HCT116 (cell line): ENCODE data around the gene ANAPC4. TPM values are rescaled to one million over a fixed set of nuclear protein-coding genes. Genes with fewer than 3 reads are reported as not detected.

Source experiments
- ATAC-seq: fragments of 200-7000 bp; cut with Tn5 transposase; 2 replicates; pipeline ENCODE4 v1.9.1; 2020; ENCODE audit warnings: mild to moderate bottlenecking, moderate library complexity
- BruUV-seq: library from RNA; stranded (reverse); fragments of 400-500 nt; replicated peaks from 2 replicates; lab custom pipeline; 2021; lab: Mats Ljungman, UMichigan
- CTCF ChIA-PET: fragments of 300-600 bp; sonication (Branson Sonifier 250); formaldehyde crosslinking; loops from one replicate; lab custom pipeline; 2021; ENCODE audit warnings: antibody characterized with exemption; lab: Charles Lee
- POLR2A ChIA-PET: fragments of 300-600, 350-600 bp; sonication (Branson Sonifier 250); formaldehyde crosslinking; loops from one replicate; lab custom pipeline; 2021; ENCODE audit warnings: antibody characterized with exemption; lab: Charles Lee
- RAD21 ChIA-PET, 2 experiments: fragments of 300-600 bp; sonication (Branson Sonifier 250); formaldehyde crosslinking; loops; one replicate each; lab custom pipeline; 2023; ENCODE audit warnings: low total read pairs in 2 of 2; ENCODE audit not compliant: uncharacterized antibody in 2 of 2, unreplicated experiment in 2 of 2, low non-redundant PET in 1 of 2; lab: Charles Lee
- DNase-seq: peaks from one replicate; pipeline ENCODE4 v3.0.0-alpha.2; 2010; ENCODE audit warnings: low read depth, low spot score
- H2AFZ ChIP-seq: fragments of 200-600 bp; shearing (Covaris generic), sonication (generic); 2 replicates; pipeline ENCODE4 v1.6.1; 2017; ENCODE audit warnings: low read depth, mixed run types, mixed read lengths, antibody characterized with exemption, low read length; ENCODE audit not compliant: poor library complexity, severe bottlenecking
- H3K27ac ChIP-seq: 2 replicates; pipeline ENCODE4 v1.5.1; 2012; ENCODE audit warnings: low read depth, low read length
- H3K27me3 ChIP-seq: fragments of 200-600 bp; sonication (generic); 2 replicates; pipeline ENCODE4 v1.6.1; 2016; ENCODE audit warnings: mixed run types, low read length, mixed read lengths; ENCODE audit not compliant: insufficient read depth
- H3K36me3 ChIP-seq, 2 experiments: fragments of 200-500 bp in 1 of 2; fragments of 200-600 bp in 1 of 2; sonication (Bioruptor generic) in 1 of 2; sonication (generic) in 1 of 2; 2 replicates each; pipeline versions ENCODE4 v1.5.1 to v1.6.1; 2014 to 2016; ENCODE audit warnings: low read length in 2 of 2, inconsistent platforms in 1 of 2, mixed read lengths in 1 of 2, mixed run types in 1 of 2; ENCODE audit not compliant: insufficient read depth in 2 of 2, control insufficient read depth in 1 of 2
- H3K4me1 ChIP-seq, 2 experiments: fragments of 200-600 bp in 1 of 2; sonication (generic) in 1 of 2; 2 replicates each; pipeline versions ENCODE4 v1.5.1 to v1.6.1; 2012 to 2017; ENCODE audit warnings: low read length in 2 of 2, inconsistent platforms in 1 of 2, mild to moderate bottlenecking in 1 of 2, mixed read lengths in 1 of 2, mixed run types in 1 of 2, moderate library complexity in 1 of 2; ENCODE audit not compliant: insufficient read depth in 2 of 2, control insufficient read depth in 1 of 2
- H3K4me2 ChIP-seq: fragments of 200-600 bp; sonication (generic); 2 replicates; pipeline ENCODE4 v1.6.1; 2017; ENCODE audit warnings: mixed run types, low read length, mixed read lengths
- H3K4me3 ChIP-seq, 2 experiments: fragments of 200-600 bp in 1 of 2; sonication (generic) in 1 of 2; replicated peaks in 1 of 2; 2 replicates each; pipeline ENCODE4 v1.5.1; 2011 to 2016; ENCODE audit warnings: low read length in 2 of 2, control low read depth in 1 of 2, low read depth in 1 of 2, mild to moderate bottlenecking in 1 of 2, mixed read lengths in 1 of 2, mixed run types in 1 of 2
- H3K79me2 ChIP-seq: fragments of 200-600 bp; sonication (generic); 2 replicates; pipeline ENCODE4 v1.6.1; 2017; ENCODE audit warnings: mild to moderate bottlenecking, mixed run types, low read length, moderate library complexity, mixed read lengths; ENCODE audit not compliant: insufficient read depth
- H3K9ac ChIP-seq: fragments of 200-600 bp; sonication (generic); 2 replicates; pipeline ENCODE4 v1.6.1; 2016; ENCODE audit warnings: low read length, mixed read lengths
- H3K9me2 ChIP-seq: fragments of 200-600 bp; sonication (generic), shearing (Covaris generic); 2 replicates; pipeline ENCODE4 v1.6.1; 2017; ENCODE audit warnings: mixed run types, mild to moderate bottlenecking, moderate library complexity; ENCODE audit not compliant: insufficient read depth
- H3K9me3 ChIP-seq, 2 experiments: fragments of 200-500 bp in 1 of 2; fragments of 200-600 bp in 1 of 2; sonication (Bioruptor generic) in 1 of 2; sonication (generic) in 1 of 2; 2 replicates each; pipeline ENCODE4 v1.6.1; 2014 to 2017; ENCODE audit warnings: low read length in 2 of 2, mixed read lengths in 2 of 2, inconsistent platforms in 1 of 2, low read depth in 1 of 2, mild to moderate bottlenecking in 1 of 2, mixed run types in 1 of 2, moderate library complexity in 1 of 2; ENCODE audit not compliant: control insufficient read depth in 1 of 2, insufficient read depth in 1 of 2
- H4K20me1 ChIP-seq: fragments of 200-600 bp; sonication (generic), shearing (Covaris generic); 2 replicates; pipeline ENCODE4 v1.6.1; 2017; ENCODE audit warnings: mixed run types, mild to moderate bottlenecking, moderate library complexity; ENCODE audit not compliant: insufficient read depth
- CBX3 ChIP-seq: IDR thresholded peaks from 2 replicates; pipeline ENCODE4 v1.6.1; 2012; ENCODE audit warnings: low read depth
- CEBPB ChIP-seq: IDR thresholded peaks from 2 replicates; pipeline ENCODE4 v1.6.1; 2012; ENCODE audit warnings: low read depth
- ELF1 ChIP-seq: IDR thresholded peaks from 2 replicates; pipeline ENCODE4 v1.6.1; 2012; ENCODE audit warnings: low read depth, borderline replicate concordance
- EZH2 ChIP-seq: fragments of 200-600 bp; sonication (generic); IDR thresholded peaks from 2 replicates; pipeline ENCODE4 v1.6.1; 2017; ENCODE audit warnings: antibody characterized with exemption, mixed run types
- EZH2phosphoT487 ChIP-seq: fragments of 200-600 bp; IDR thresholded peaks from 2 replicates; pipeline ENCODE4 v1.6.1; 2018; ENCODE audit warnings: antibody characterized with exemption, borderline replicate concordance
- FOSL1 ChIP-seq: IDR thresholded peaks from 2 replicates; pipeline ENCODE4 v1.6.1; 2012; ENCODE audit warnings: low read depth
- JUND ChIP-seq: IDR thresholded peaks from 2 replicates; pipeline ENCODE4 v1.6.1; 2012
- POLR2A ChIP-seq: IDR thresholded peaks from 2 replicates; pipeline ENCODE4 v1.7.0; 2011; ENCODE audit warnings: borderline replicate concordance; ENCODE audit not compliant: insufficient read depth, insufficient read length; ENCODE audit errors: extremely low read depth
- RAD21 ChIP-seq: IDR thresholded peaks from 2 replicates; pipeline ENCODE4 v1.6.1; 2012; ENCODE audit warnings: low read depth, mild to moderate bottlenecking
- SIN3A ChIP-seq: IDR thresholded peaks from 2 replicates; pipeline ENCODE4 v1.6.1; 2012; ENCODE audit warnings: low read depth
- SP1 ChIP-seq: IDR thresholded peaks from 2 replicates; pipeline ENCODE4 v1.6.1; 2012; ENCODE audit warnings: low read depth
- SRF ChIP-seq: IDR thresholded peaks from 2 replicates; pipeline ENCODE4 v1.6.1; 2012; ENCODE audit warnings: low read depth
- TCF7L2 ChIP-seq: IDR thresholded peaks from 2 replicates; pipeline ENCODE4 v1.7.0; 2011; ENCODE audit warnings: borderline replicate concordance, inconsistent platforms; ENCODE audit not compliant: insufficient read depth, insufficient read length; ENCODE audit errors: extremely low read depth
- YY1 ChIP-seq: IDR thresholded peaks from 2 replicates; pipeline ENCODE4 v1.6.1; 2011; ENCODE audit warnings: low read length, low read depth, moderate library complexity, mild to moderate bottlenecking; ENCODE audit not compliant: insufficient replicate concordance; ENCODE audit errors: extremely low read depth
- ZNF274 ChIP-seq: fragments of 200-500 bp; sonication (Bioruptor generic); IDR thresholded peaks from 2 replicates; pipeline ENCODE4 v1.6.1; 2014; ENCODE audit warnings: mild to moderate bottlenecking, low read depth, low read length, inconsistent platforms
- intact Hi-C: fragments of 100-400 bp; cut with micrococcal nuclease; formaldehyde crosslinking; loops from 2 replicates; pipeline ENCODE4 v1.10.0; 2022
- total RNA-seq: library from RNA; stranded (reverse); gene quantifications from one replicate; pipeline ENCODE4 v1.2.1, GENCODE V29; 2021; ENCODE audit not compliant: unreplicated experiment
- TF ChIP-seq, protein P1 (sequence below): IDR thresholded peaks from 2 replicates; pipeline ENCODE4 v1.6.1; 2012

ANAPC4 gene
- total RNA-seq, 1 experiment from 2014 or later: 29.2 TPM

DNA sequence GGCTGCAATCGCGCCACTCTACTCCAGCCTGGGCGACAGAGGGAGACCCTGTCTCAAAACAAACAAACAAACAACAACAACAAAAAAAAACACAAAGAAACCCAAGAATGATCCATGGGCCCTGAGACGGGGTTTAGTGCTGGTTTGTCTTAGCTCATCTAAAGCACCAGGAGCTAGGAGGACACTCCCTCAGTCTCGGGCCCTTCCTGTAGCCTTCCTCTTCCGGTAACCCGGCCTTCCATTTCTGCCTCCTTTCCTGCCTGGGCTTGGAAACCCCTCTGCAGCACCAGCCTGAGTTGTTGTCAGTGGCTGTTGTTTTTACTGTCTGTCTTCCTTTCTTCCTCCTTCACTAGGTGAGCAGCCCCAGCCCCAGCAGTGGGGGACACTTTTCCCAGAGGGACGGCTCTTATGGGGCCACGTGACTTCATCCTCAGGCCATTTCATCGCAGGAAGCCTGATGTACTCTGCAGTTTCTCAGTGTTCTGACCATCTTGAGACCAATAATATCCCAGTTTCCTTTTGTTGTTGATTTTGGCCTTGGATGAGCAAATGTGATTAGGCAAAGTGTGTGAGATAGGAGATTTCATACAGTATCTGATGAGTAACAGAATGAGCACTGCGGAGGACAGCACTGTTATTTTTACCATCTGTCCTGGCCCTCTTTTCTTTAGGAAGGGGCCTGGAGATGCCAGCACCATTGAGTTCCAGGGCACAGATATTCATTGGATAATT, 90.1 kb downstream of the ANAPC4 start:
- CTCF ChIA-PET: no interaction called here
- H3K4me3 ChIP-seq: no peak overlapping the region
- RAD21 ChIA-PET: no interaction called here
- H4K20me1 ChIP-seq: no peaks in the 10 kb centered on the region
- H3K9me3 ChIP-seq: no peaks in the 10 kb centered on the region
- H3K27ac ChIP-seq: no peak overlapping the region
- no peak overlapping the region for H2AFZ ChIP-seq
- H3K79me2 ChIP-seq: no peaks in the 10 kb centered on the region
- no TSS peak for BruUV-seq
- DNase-seq (no peak), ATAC-seq (no peak)
- H3K4me2 ChIP-seq: no peak overlapping the region
- H3K4me1 ChIP-seq: no peaks in the 10 kb centered on the region
- no peaks in the 10 kb centered on the region for H3K36me3 ChIP-seq
- POLR2A ChIA-PET: no interaction called here
- TF ChIP-seq SP1: no peak
- TF ChIP-seq FOSL1: no peak
- TF ChIP-seq, protein P1, sequence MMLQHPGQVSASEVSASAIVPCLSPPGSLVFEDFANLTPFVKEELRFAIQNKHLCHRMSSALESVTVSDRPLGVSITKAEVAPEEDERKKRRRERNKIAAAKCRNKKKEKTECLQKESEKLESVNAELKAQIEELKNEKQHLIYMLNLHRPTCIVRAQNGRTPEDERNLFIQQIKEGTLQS: no peak
- no peak for TF ChIP-seq CBX3
- TF ChIP-seq EZH2phosphoT487: no peak
- TF ChIP-seq EZH2: no peak
- no peak for TF ChIP-seq TCF7L2
- no peak for TF ChIP-seq ZNF274
- no peak for TF ChIP-seq ELF1
- H3K9me2 ChIP-seq: no peaks in the 10 kb centered on the region
- intact Hi-C loops: no loop called here
- H3K27me3 ChIP-seq: no peaks in the 10 kb centered on the region
- no peak overlapping the region for H3K9ac ChIP-seq

DNA sequence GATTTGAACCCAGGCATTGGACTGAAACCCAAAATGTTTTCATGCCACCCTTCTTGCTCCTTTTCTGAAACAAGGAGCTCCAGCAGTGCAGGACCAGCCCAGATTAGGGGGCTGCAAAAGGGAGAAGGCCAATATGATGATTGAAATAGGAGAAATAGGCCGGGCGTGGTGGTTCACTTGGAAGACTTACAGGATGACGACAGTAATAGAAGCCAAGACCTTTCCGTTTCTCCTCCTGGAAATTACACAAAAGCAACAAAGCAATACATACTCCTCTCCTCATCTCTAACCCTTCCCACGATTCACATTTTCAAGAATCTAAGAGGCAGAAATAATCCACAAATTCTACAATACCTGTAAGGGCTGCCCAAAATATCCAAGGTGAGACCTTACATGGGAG, 90.8 kb downstream of the ANAPC4 start:
- TF ChIP-seq EZH2 (no peak), CEBPB (no peak), SIN3A (no peak), POLR2A (no peak), EZH2phosphoT487 (no peak), RAD21 (no peak), TCF7L2 (no peak), JUND (no peak), SP1 (no peak), YY1 (no peak), SRF (no peak)
- H3K4me1 ChIP-seq: no peaks in the 10 kb centered on the region
- no peaks in the 10 kb centered on the region for H3K36me3 ChIP-seq
- no peaks in the 10 kb centered on the region for H3K9me2 ChIP-seq
- H3K4me2 ChIP-seq: no peak overlapping the region
- H3K27me3 ChIP-seq: no peaks in the 10 kb centered on the region
- no peaks in the 10 kb centered on the region for H3K9me3 ChIP-seq
- POLR2A ChIA-PET: no interaction called here
- BruUV-seq: no TSS peak
- ATAC-seq (no peak), DNase-seq (no peak)
- H3K9ac ChIP-seq: no peak overlapping the region
- no peak overlapping the region for H3K4me3 ChIP-seq
- intact Hi-C loops: no loop called here
- no peak overlapping the region for H2AFZ ChIP-seq
- H3K27ac ChIP-seq: no peak overlapping the region
- CTCF ChIA-PET: no interaction called here
- no peaks in the 10 kb centered on the region for H4K20me1 ChIP-seq
- RAD21 ChIA-PET: no interaction called here
- H3K79me2 ChIP-seq: no peaks in the 10 kb centered on the region
